GM18951 (cell line): ENCODE measurements around the gene SLC25A39.

ENCODE experiments used
- POLR2A ChIP-seq: IDR thresholded peaks from 4 replicates; pipeline ENCODE4 v1.6.1; 2011; ENCODE audit warnings: mild to moderate bottlenecking; ENCODE audit not compliant: insufficient read length, insufficient read depth; ENCODE audit errors: extremely low read depth
- in situ Hi-C: fragments of 300-500 bp; cut with MboI; formaldehyde crosslinking; loops from one replicate; pipeline ENCODE4 v1.12.0; 2022; ENCODE audit warnings: low sequenced_read_pairs, mixed read lengths, inconsistent platforms; ENCODE audit not compliant: unreplicated experiment

SLC25A39 gene

GRCh38 chr17:44322236-44322895 is 2.3 kb downstream of the SLC25A39 start:
- in situ Hi-C loops, result no loop called here
- TF ChIP-seq POLR2A, result no peak

DNA sequence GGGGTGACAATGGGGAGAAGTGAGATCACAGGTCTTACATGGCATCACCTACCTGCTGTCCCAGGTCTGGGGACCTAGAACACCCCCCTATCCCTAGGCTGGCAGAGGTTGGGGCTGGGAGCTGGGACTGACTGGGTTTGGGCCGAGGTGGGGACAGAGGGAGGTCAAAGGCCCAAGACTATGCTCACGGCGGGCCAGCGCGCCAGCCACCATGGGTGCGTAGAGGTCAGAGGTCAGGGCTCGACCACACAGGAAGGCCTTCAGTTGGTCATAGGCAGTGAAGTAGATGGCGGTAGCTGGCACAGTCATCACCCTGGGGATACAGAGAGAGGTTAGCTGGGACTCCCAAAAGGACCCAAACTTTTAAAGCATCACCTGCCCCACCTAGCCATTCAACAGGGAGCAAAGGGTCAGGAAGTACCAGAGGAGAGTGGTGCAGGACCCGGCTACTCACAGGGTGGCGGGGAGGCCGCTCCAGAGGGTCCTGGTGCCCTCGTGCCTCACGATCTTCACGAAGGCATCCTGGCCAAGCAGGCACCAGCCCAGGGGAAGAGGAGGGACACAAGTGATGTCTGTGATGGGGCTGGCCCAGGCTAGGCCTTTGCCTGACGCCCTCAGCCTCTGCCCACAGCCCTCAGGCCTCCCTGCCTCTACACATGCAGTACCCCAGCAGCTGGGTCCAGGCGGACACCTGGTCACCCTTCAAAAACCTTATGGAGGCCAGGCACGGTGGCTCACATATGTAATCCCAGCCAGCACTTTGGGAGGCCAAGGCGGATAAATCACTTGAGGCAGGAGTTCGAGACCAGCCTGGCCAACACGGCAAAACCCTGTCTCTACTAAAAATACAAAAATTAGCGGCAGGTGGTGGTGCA is 3.1 kb downstream of the SLC25A39 start:
- in situ Hi-C loops, result no loop called here
- no peak for TF ChIP-seq POLR2A

GRCh38 chr17:44320066-44320465 is 4.6 kb downstream of the SLC25A39 start:
- in situ Hi-C loops, result no loop called here
- TF ChIP-seq POLR2A, result no peak

GRCh38 chr17:44318077-44318892 is 6.3 kb downstream of the SLC25A39 start:
- no peak for TF ChIP-seq POLR2A
- in situ Hi-C loops, result no loop called here

GRCh38 chr17:44317545-44317944 is 7.1 kb downstream of the SLC25A39 start:
- in situ Hi-C loops, result no loop called here
- TF ChIP-seq POLR2A, result no peak

GRCh38 chr17:44315760-44316731 is 8.6 kb downstream of the SLC25A39 start:
- TF ChIP-seq POLR2A, result no peak
- in situ Hi-C loops, result no loop called here

- no peak for TF ChIP-seq POLR2A
- in situ Hi-C loops, result no loop called here
These were observed 9.6 kb downstream of the SLC25A39 start for GRCh38 chr17:44314869-44315661.

DNA sequence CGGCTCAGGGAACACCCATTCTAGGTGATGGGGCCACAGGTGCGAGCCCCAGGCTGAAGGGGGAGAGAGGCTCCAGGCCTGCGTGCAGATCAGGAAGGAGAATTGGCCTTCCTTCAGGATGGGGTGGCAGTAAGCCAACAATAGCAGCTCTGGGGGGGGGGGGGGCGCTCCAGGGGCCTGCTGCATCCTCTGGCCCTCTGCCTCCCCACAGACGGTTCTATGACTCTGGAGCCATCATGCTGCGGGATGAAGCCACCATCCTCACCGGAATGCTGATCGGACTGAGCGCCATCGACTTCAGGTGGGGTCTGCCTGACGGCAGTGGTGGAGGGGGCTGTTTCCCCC is 10.1 kb downstream of the SLC25A39 start:
- in situ Hi-C loops, result no loop called here

DNA sequence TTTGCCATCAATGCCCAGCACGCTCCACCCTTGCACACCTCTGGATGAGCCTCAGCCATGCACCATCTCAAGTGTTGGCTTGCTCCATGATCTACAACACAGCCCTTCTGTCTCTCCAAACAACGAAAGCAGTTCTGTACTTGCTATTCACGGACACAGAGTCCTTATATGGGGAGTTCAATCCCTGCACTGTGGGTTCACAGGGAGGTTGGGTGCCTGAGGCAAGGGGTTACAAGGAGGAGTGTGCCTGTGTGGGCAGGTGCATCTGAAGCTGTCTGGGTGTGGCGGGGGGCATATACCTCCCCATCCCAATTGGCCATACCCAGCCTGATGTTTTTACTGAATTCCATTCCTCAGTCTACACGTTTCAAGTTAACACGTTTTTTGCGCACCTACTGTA is 10.6 kb downstream of the SLC25A39 start:
- TF ChIP-seq POLR2A, result no peak
- in situ Hi-C loops, result no loop called here

More for the DNA sequence above, 10.1 kb downstream of the SLC25A39 start:
- no peak for TF ChIP-seq POLR2A

GRCh38 chr17:44312396-44313104 is 12.1 kb downstream of the SLC25A39 start:
- no peak for TF ChIP-seq POLR2A
- in situ Hi-C loops, result no loop called here

GRCh38 chr17:44311562-44312181 is 13.0 kb downstream of the SLC25A39 start:
- no peak for TF ChIP-seq POLR2A
- in situ Hi-C loops, result no loop called here
